Psoas muscle (tissue), 8 donors: ENCODE measurements around the gene ILF2. TPM values are rescaled to one million over a fixed set of nuclear protein-coding genes. Genes with fewer than 3 reads are reported as not detected.

Experiments used
- ATAC-seq, 4 donors: fragments of 200-7000 bp; cut with Tn5 transposase; one replicate each; pipeline ENCODE4 v1.9.1; 2020; ENCODE audit warnings: moderate library complexity in 3 of 4, mild to moderate bottlenecking in 2 of 4
- DNase-seq, 2 donors: peaks; one replicate each; pipeline ENCODE4 v3.0.0-alpha.2; 2020
- H3K27ac ChIP-seq: fragments of 200-600 bp; one replicate; pipeline ENCODE4 v1.8.0; 2022
- H3K27me3 ChIP-seq, 3 donors: fragments of 200-600 bp in 1 of 3; one replicate each; pipeline versions ENCODE4 v1.6.1 to v1.8.0; 2013 to 2022; ENCODE audit warnings: low read length in 2 of 3, mild to moderate bottlenecking in 2 of 3, moderate library complexity in 1 of 3; ENCODE audit not compliant: insufficient read depth in 3 of 3
- H3K36me3 ChIP-seq, 2 donors: fragments of 200-600 bp in 1 of 2; one replicate each; pipeline versions ENCODE4 v1.6.1 to v1.8.0; 2013 to 2022; ENCODE audit warnings: low read depth in 1 of 2, mild to moderate bottlenecking in 1 of 2, moderate library complexity in 1 of 2; ENCODE audit not compliant: insufficient read depth in 1 of 2
- H3K4me1 ChIP-seq: fragments of 200-600 bp; one replicate; pipeline ENCODE4 v1.8.0; 2022
- H3K4me3 ChIP-seq: fragments of 200-600 bp; one replicate; pipeline ENCODE4 v1.8.0; 2022; ENCODE audit warnings: mild to moderate bottlenecking
- H3K9me3 ChIP-seq: fragments of 200-600 bp; one replicate; pipeline ENCODE4 v1.8.0; 2022
- CTCF ChIP-seq: fragments of 200-600 bp; IDR thresholded peaks from one replicate; pipeline ENCODE4 v1.8.0; 2022; ENCODE audit warnings: antibody characterized with exemption
- WGBS, 3 donors: extraction: QIAGEN DNeasy Blood & Tissue Kit; methylation state at CpG; one replicate each; pipeline versions ENCODE4 v1.1.6 to v1.1.7; 2013; 5-methylcytosine and 5-hydroxymethylcytosine counted together
- intact Hi-C, 2 donors: fragments of 100-400 bp; cut with DNase I; formaldehyde crosslinking; loops; one replicate each; pipeline versions ENCODE4 v1.11.0 to v1.14.2; 2022
- polyA plus RNA-seq, 3 donors: library from polyadenylated mRNA; stranded (reverse); fragments of 200-250 nt; gene quantifications; one replicate each; pipeline ENCODE4 v1.2.3, GENCODE V29; 2013
- total RNA-seq, 4 donors: library from RNA; stranded (reverse); fragmentation: NEBNext Ultra II Directional in 2 of 4; extraction: Animal tissue kit (Norgen Biotek cat#: 25700) in 2 of 4; gene quantifications; one replicate each; pipeline versions ENCODE4 v1.2.1 to v1.2.4, GENCODE V29; 2021 to 2023
- donor health status: healthy with polysubstance abuse.
- donor health status: DM: no; HTN: no; CAD: no; lungs with moderate emphysema.
- donor health status: Bipolar disorder and iron deficiency.
- donor health status: healthy.
- donor health status: DM: yes; HTN: yes; CAD: no.
- donor health status: DM: no; HTN: no; CAD: no.
- donor health status: DM: no; HTN: no; CAD: no.
- donor health status: DM: yes; HTN: yes; CAD: no.

ILF2 gene
- total and polyA plus RNA-seq, 7 donors = 71.7 to 158 (median 99.2) TPM

GRCh38 chr1:153633754-153634665 lies 36.8 kb downstream of the ILF2 start, which contains the start of gene CHTOP:
Gene CHTOP (plus strand): TSS chr1:153634066. CDS start chr1:153636589, 2,523 bp downstream.
- DNase-seq (peak; percentile 96 to 98), ATAC-seq (peak; percentile 83 to 92 (median 87))
- intact Hi-C loops = no loop called here
- Histone ChIP-seq H3K36me3 (peaks cover 10 to 52% of the 10 kb centered on the region in 2 donors), H3K27ac (peak within 1 kb of the TSS; percentile 100), H3K4me3 (peak within 1 kb of the TSS; percentile 99), H3K9me3 (no peaks in the 10 kb centered on the region), H3K27me3 (no peaks in the 10 kb centered on the region), H3K4me1 (peaks cover 61% of the 10 kb centered on the region)
- no peak for TF ChIP-seq CTCF
- WGBS, 3 donors = 1 to 2% (median 1%) methylated on average over 65 of the region's 65 CpGs

GRCh38 chr1:153633161-153633753 lies 37.5 kb downstream of the ILF2 start:
- peaks cover 7 to 44% of the 10 kb centered on the region in 2 donors for H3K36me3 ChIP-seq
- 20 to 41% (median 20%) methylated on average over 18 of the region's 18 CpGs for WGBS, 3 donors
- H3K4me1 ChIP-seq = peaks cover 53% of the 10 kb centered on the region
- H3K27me3 ChIP-seq = no peaks in the 10 kb centered on the region
- TF ChIP-seq CTCF = no peak
- DNase-seq (no peak), ATAC-seq (peak; percentile 5 to 34 (median 20))
- H3K4me3 ChIP-seq = peak overlapping the region; percentile 99
- no peaks in the 10 kb centered on the region for H3K9me3 ChIP-seq
- intact Hi-C loops = no loop called here
- H3K27ac ChIP-seq = peak overlapping the region; percentile 100

- Histone ChIP-seq H3K27ac (peak overlapping the region; percentile 100), H3K4me3 (peak overlapping the region; percentile 66), H3K36me3 (peaks cover under 1 to 25% of the 10 kb centered on the region in 2 donors), H3K9me3 (no peaks in the 10 kb centered on the region), H3K4me1 (peaks cover 46% of the 10 kb centered on the region), H3K27me3 (no peaks in the 10 kb centered on the region)
- no peak for DNase-seq
- intact Hi-C loops = no loop called here
- TF ChIP-seq CTCF = no peak
- no peak for ATAC-seq
- WGBS, 3 donors = 69 to 83% (median 70%) methylated on average over 10 of the region's 10 CpGs
Observed at GRCh38 chr1:153631047-153632022, 39.5 kb downstream of the ILF2 start.

GRCh38 chr1:153630384-153630783 lies 40.4 kb downstream of the ILF2 start:
- intact Hi-C loops = no loop called here
- Histone ChIP-seq H3K4me1 (peaks cover 51% of the 10 kb centered on the region), H3K4me3 (peak overlapping the region; percentile 66), H3K9me3 (no peaks in the 10 kb centered on the region), H3K27ac (peak overlapping the region; percentile 100), H3K36me3 (peaks cover 0 to 25% of the 10 kb centered on the region in 2 donors), H3K27me3 (no peaks in the 10 kb centered on the region)
- ATAC-seq = no peak
- TF ChIP-seq CTCF = no peak
- 64 to 78% (median 69%) methylated on average over 7 of the region's 7 CpGs for WGBS, 3 donors
- no peak for DNase-seq
